ENCODE data around the gene DGKB.

DNA sequence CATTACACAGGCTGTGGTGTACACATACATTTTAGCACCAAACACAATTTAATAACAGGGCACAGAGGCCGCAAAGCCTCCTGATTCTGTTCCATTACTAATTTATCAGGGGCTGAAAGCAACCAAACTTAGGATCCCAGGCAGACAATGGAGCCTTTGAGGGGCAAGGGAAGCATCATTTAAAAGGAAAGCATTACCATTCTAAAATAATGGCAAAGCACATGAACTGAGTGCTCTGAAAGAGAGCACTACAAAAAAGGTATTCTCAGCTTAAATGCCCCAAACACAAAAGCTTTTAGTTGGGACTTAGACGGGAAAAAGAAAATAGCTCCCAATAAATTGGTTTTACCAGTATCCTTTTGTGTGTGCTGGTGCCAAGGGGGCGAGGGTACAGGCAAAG lies 631.1 kb downstream of the DGKB start:
- TF ChIP-seq JUNB (IDR thresholded peaks at IDR 0.05) (no peak), PHF8 (IDR thresholded peaks at IDR 0.05; ENCODE audit: borderline replicate concordance, low read depth) (no peak), RCOR1 (IDR thresholded peaks at IDR 0.05; ENCODE audit: low read depth, low read length) (no peak), EP300 (IDR thresholded peaks at IDR 0.05) (no peak), MYC (IDR thresholded peaks at IDR 0.05; ENCODE audit: borderline replicate concordance, low read length) (no peak), CHD2 (IDR thresholded peaks at IDR 0.05; ENCODE audit: low read length, partially characterized antibody) (no peak), CTCF (IDR thresholded peaks at IDR 0.05) (no peak)
- TF ChIP-seq, protein P1, sequence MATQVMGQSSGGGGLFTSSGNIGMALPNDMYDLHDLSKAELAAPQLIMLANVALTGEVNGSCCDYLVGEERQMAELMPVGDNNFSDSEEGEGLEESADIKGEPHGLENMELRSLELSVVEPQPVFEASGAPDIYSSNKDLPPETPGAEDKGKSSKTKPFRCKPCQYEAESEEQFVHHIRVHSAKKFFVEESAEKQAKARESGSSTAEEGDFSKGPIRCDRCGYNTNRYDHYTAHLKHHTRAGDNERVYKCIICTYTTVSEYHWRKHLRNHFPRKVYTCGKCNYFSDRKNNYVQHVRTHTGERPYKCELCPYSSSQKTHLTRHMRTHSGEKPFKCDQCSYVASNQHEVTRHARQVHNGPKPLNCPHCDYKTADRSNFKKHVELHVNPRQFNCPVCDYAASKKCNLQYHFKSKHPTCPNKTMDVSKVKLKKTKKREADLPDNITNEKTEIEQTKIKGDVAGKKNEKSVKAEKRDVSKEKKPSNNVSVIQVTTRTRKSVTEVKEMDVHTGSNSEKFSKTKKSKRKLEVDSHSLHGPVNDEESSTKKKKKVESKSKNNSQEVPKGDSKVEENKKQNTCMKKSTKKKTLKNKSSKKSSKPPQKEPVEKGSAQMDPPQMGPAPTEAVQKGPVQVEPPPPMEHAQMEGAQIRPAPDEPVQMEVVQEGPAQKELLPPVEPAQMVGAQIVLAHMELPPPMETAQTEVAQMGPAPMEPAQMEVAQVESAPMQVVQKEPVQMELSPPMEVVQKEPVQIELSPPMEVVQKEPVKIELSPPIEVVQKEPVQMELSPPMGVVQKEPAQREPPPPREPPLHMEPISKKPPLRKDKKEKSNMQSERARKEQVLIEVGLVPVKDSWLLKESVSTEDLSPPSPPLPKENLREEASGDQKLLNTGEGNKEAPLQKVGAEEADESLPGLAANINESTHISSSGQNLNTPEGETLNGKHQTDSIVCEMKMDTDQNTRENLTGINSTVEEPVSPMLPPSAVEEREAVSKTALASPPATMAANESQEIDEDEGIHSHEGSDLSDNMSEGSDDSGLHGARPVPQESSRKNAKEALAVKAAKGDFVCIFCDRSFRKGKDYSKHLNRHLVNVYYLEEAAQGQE (IDR thresholded peaks at IDR 0.05): no peak

Measured in A549 (cell line).